Measurements from ENCODE around the gene ADARB1.

Gene ADARB1

GRCh38 chr21:45094412-45094811, 20.0 kb downstream of the ADARB1 start:
- no peak for DNase-seq (ENCODE audit: low read depth in 2 of 2)

GRCh38 chr21:45095505-45095904, 21.1 kb downstream of the ADARB1 start:
- DNase-seq (ENCODE audit: low read depth in 2 of 2), result no peak

GRCh38 chr21:45096217-45096616, 21.8 kb downstream of the ADARB1 start:
- DNase-seq (ENCODE audit: low read depth in 2 of 2), result no peak

DNA sequence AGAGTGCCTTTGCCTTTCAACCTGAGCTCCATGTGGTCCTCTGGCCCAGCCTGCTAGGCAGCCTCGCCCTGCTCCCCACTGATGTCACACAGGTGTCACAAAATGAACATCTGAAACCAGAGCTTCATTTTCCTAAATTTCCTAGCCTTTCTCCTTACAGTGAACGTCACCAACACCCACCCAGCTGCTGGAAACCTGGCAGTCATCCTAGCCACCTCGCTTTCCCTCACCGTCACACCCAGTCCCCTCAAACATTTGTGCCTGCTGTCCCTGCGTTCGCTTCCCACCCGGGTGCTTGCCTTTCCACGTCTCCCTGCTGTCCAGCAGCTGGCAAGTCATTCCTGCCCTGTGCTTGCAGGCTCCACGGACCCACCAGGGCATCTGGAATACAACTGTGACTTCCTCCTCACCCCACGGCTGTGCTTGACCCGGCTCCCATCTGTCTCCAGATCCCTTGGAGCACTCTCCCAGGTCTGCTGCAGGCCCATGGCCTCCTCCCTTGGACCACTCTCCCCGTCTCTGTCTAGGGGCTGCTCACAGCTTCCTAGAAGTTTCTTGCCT, 23.5 kb downstream of the ADARB1 start:
- DNase-seq (ENCODE audit: low read depth in 2 of 2), result no peak

DNA sequence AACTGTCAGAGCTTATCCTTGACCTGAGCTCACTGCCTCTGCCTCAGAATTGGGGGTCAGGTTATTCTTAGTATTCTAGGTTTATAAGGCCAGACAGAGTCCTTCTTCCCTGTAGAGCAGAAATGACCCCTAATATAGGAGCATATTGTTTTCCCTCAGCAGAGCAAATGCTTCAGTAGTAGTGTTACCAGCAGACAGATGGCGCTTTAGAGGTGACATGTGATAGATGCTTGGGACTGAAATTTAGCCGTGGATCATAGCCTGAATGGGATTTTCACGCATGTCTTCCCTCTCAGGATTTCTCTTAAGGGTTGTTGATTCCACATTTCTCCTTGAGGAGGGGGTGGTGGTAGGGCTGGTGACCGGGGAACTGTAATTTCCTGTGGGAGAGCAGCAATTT, 24.5 kb downstream of the ADARB1 start:
- no peak for DNase-seq (ENCODE audit: low read depth in 2 of 2)

- no peak for DNase-seq (ENCODE audit: low read depth in 2 of 2)
Measured at GRCh38 chr21:45099571-45099970, 25.2 kb downstream of the ADARB1 start.

- no peak for DNase-seq (ENCODE audit: low read depth in 2 of 2)
Measured at GRCh38 chr21:45100866-45101265, 26.5 kb downstream of the ADARB1 start.

- DNase-seq (ENCODE audit: low read depth in 2 of 2), result peak in 1 of 2 experiments; percentile 13
Measured at GRCh38 chr21:45102391-45102932, 28.1 kb downstream of the ADARB1 start.

GRCh38 chr21:45103971-45104520, 29.7 kb downstream of the ADARB1 start:
- DNase-seq (ENCODE audit: low read depth in 2 of 2), result no peak

- DNase-seq (ENCODE audit: low read depth in 2 of 2), result no peak
Measured at GRCh38 chr21:45104560-45104959, 30.2 kb downstream of the ADARB1 start.

- no peak for DNase-seq (ENCODE audit: low read depth in 2 of 2)
Measured at GRCh38 chr21:45105906-45106485, 31.6 kb downstream of the ADARB1 start.

DNA sequence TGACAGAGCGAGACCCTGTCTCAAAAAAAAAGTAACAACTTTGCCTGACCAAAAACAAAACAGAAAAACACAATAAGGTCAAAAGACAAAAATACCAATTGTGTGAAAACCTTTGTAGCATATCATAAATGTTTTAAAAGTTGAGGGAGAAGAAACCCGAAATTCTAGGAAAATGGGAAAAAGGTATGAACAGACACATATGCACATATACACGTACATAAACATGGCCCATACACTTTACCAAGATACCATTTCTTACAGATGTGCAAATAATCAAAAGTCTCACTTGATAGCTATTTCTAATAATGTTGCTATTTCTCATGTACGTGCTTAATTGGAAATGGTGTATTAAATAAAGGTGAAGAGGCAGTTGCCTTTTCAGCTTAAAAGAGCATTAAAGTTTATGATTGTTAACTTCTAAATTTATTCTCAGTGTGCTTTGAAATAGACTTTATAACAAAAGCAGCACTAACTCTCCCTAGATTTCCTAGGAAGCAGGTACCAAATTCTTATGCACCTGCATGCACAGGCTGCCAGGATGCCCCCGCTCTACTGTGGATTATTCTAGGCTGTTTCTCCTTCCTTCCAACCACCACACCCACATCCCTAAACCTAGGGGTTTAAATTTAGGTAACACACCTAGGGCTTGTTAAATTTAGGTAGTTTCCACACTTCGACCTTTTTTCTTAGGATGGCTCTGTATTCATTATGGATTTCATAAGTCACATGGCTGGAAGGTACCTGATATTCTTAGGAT, 33.8 kb downstream of the ADARB1 start:
- no peak for DNase-seq (ENCODE audit: low read depth in 2 of 2)

DNA sequence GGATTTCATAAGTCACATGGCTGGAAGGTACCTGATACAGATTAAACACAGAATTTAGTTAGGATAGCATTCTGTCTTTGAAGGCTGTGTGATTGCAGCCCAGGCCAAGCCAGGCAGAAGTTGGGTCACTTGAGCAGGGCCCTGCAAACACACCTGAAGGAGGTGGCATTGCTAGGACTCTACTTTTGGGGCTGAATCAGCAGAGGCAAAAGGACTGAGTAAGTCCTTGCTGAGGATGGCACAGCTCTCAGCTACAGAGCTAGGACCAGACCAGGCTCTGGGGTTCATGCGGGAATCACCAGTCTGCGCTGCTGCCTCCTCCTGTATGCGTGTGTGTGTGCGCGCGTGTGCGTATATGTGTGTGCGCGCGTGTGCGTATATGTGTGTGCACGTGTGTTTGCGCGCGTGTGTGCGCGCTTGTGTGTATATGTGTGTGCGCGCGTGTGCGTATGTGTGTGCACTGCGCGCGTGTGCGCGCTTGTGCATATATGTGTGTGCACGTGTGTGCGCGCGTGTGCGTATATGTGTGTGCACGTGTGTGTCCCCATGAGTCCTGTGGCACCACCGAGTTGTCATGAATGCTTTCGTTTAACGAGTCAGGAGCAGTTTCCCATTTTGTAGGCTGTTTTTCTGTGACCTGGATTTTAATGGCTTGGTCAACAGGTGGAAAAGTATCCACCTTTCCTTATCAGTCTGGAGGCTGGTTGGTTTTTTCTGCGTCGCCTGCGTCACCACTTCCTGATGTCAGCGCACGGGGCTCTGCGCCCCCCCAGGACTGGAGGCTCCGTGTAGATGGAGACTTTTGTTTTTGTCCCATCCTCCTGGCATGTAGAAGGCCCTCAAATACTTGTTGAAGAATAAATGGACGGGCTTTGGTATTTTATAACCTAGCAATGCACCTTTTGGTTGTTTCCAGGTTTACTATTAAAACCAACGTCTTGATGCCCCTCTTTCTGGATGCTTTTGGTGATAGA, 34.7 kb downstream of the ADARB1 start:
- no peak for DNase-seq (ENCODE audit: low read depth in 2 of 2)

DNA sequence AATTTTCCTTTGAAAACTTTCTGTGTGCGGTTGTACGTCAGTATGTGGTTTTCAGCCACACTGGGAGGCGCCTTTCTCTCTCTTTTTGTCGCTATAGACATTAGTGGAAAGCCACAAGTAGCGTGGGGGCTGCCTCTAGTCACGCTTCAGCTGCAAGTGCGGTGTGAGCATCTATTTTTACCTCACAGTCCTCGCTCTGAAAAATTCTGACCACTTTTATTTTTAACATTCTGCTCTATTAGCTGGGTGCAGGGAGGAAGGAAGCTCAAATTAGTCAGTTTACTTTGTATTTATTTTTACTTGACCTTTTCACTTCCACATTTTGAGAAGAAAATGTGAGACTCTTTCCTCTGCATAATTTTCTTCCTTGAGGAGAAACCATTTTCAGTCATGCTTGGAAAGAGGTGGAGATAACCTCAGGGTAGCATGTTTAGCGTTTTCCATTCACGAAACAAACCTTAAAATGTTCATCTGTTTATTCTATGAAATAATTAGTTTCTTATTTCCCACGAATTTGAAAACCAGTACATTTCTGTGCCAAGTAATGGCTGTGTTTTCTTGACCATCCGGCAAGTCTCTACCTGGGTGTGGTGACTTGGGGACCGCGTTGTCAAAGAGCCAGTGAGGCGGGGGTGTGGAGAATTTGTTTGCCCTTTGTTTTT, 35.6 kb downstream of the ADARB1 start:
- DNase-seq (ENCODE audit: low read depth in 2 of 2), result no peak

DNA sequence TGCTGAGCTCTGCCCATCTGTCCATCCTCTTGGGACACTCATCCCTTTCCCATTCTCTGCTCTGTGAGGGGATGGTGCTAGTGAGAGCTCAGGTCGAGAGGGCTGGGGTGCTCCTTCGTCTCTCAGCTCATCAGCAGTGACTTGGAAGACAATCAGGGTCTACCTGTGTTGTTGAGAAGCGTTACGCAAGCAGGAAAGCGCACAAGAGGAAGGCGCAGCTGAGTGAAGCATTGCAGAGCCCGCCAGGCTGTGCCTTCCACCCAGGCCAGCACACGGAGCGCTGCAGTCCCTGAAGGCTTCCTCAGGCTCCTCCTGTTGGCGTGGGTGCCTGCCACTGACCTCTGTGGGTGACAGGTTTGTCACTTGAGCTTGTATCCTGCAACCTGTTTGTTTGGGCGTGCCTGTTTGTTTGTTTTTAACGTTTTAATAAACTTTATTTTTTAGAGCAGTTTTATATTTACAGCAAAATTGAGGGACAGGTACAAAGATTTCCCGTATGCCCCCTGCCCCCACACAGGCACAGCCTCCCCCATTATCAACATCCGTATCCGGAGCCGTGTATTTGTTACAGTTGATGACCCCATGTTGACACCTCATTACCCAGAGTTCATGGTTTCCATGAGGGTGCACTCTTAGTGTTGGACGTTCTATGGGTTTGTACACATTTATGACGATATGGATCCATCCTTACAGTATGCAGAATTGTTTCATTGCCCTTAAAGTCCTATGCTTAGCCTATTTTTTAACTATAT, 36.7 kb downstream of the ADARB1 start:
- DNase-seq (ENCODE audit: low read depth in 2 of 2), result no peak

- DNase-seq (ENCODE audit: low read depth in 2 of 2), result no peak
Measured at GRCh38 chr21:45111703-45112102, 37.3 kb downstream of the ADARB1 start.

DNA sequence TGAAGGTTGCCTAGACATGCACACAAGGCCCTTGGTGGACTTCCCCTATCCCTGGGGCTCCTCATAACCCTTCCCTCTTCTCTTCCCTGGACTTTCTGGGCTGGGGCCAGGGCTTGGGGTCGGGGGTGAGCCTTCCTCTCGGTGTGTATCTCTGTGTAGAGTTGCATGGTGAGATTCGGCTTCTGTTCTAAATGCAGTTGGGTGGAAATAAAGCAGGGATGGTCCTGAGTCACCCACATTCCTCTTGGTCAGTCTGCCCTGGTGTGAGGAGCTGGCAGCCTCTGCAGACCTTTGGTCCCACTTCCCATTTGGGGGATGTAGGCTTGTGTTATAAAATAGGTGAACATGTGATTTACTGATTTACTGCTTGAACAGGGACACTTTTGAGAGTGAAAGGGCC, 38.0 kb downstream of the ADARB1 start:
- DNase-seq (ENCODE audit: low read depth in 2 of 2), result no peak

- no peak for DNase-seq (ENCODE audit: low read depth in 2 of 2)
Measured at GRCh38 chr21:45113543-45113942, 39.2 kb downstream of the ADARB1 start.

DNA sequence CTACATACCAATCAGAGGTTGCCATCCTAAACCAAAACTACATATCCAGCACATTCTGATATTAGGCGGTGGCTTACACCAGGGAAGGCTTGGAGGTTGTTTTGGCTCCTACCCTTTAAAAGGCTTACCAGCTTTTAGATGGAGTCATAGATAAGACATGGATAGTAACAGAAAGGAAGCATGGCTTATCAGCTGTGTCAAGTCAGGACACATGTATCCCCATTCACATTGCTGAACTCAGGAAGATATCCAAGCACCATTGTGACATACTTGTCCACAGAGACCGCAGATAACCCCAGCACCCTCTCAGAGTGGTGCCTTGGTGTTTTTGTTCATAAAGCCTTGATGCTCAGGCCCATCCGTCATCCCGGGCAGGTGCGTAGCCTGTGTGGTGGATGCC, 39.7 kb downstream of the ADARB1 start:
- no peak for DNase-seq (ENCODE audit: low read depth in 2 of 2)

DNA sequence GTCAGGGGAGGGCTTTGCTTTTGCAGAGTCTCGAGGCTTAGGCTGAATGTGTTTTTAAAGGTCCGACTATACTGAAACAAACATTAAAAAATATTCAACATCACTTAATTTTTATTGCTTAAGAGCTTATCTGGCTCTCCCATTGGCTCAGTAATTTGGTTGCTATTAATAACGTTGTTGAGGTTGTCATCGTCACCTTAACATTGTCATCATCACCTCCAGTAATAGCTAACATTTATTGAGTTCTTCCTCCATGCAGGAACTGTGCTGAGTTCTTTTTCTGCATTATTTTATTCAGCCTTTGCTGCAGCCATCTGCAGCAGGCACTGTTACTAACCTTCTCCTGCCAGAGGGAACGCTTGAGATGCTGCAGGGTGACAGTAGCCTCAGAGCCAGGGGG, 40.1 kb downstream of the ADARB1 start:
- DNase-seq (ENCODE audit: low read depth in 2 of 2), result no peak

All from fibroblast of skin of left biceps (primary cell).